Transverse colon (tissue), 4 donors: ENCODE data around the gene HTR3A. TPM values are rescaled to one million over a fixed set of nuclear protein-coding genes. Genes with fewer than 3 reads are reported as not detected.

Experiments used
- DNase-seq: peaks from one replicate; pipeline ENCODE4 v3.0.0-alpha.2; 2019
- H3K27ac ChIP-seq, 4 donors: fragments of 200-600 bp; sonication (generic); 2 replicates each; pipeline ENCODE4 v1.5.1; 2016 to 2018; ENCODE audit warnings: inconsistent platforms in 4 of 4
- H3K27me3 ChIP-seq: fragments of 200-600 bp; sonication (generic); 2 replicates; pipeline ENCODE4 v1.5.1; 2017; ENCODE audit warnings: inconsistent platforms
- H3K36me3 ChIP-seq, 4 donors: fragments of 200-600 bp; sonication (generic); 2 replicates each; pipeline ENCODE4 v1.5.1; 2017 to 2019; ENCODE audit warnings: inconsistent platforms in 4 of 4
- H3K4me1 ChIP-seq, 4 donors: fragments of 200-600 bp; sonication (generic); 2 replicates each; pipeline ENCODE4 v1.5.1; 2017 to 2020; ENCODE audit warnings: inconsistent platforms in 4 of 4
- H3K4me3 ChIP-seq, 4 donors: fragments of 200-600 bp; sonication (generic); 1 replicate in 1 of 4; 2 replicates in 3 of 4; pipeline versions ENCODE4 v1.5.1 to v1.6.1; 2017 to 2019; ENCODE audit warnings: inconsistent platforms in 4 of 4
- H3K9me3 ChIP-seq, 2 donors: fragments of 200-600 bp; sonication (generic); 2 replicates each; pipeline ENCODE4 v1.5.1; 2017 to 2019; ENCODE audit warnings: inconsistent platforms in 2 of 2
- CTCF ChIP-seq, 5 experiments: fragments of 200-600 bp in 3 of 5; fragments of 450-650 bp in 2 of 5; sonication (generic) in 3 of 5; IDR thresholded peaks; 1 replicate in 2 of 5; 2 replicates in 3 of 5; pipeline ENCODE4 v1.5.1; 2016 to 2017; ENCODE audit warnings: antibody characterized with exemption in 5 of 5, inconsistent platforms in 3 of 5, mild to moderate bottlenecking in 2 of 5, moderate library complexity in 1 of 5
- EP300 ChIP-seq: sonication (generic); formaldehyde crosslinking; IDR thresholded peaks from one replicate; pipeline ENCODE4 v1.6.1; 2017; ENCODE audit warnings: antibody characterized with exemption, low read depth
- POLR2A ChIP-seq: fragments of 450-650 bp; IDR thresholded peaks from one replicate; pipeline ENCODE4 v1.6.1; 2016; ENCODE audit warnings: antibody characterized with exemption, mild to moderate bottlenecking, moderate library complexity
- POLR2AphosphoS5 ChIP-seq, 3 donors: sonication (generic); formaldehyde crosslinking; IDR thresholded peaks; one replicate each; pipeline ENCODE4 v1.6.1; 2016; ENCODE audit warnings: antibody characterized with exemption in 3 of 3
- WGBS, 2 donors: methylation state at CpG; one replicate each; pipeline ENCODE4 v1.1.5; 2018; ENCODE audit warnings: low coverage in 1 of 2; 5-methylcytosine and 5-hydroxymethylcytosine counted together
- in situ Hi-C, 4 donors: fragments of 200-750 bp; cut with MboI; loops; one replicate each; pipeline versions ENCODE4 v1.15.0 to v1.15.1; 2017; ENCODE audit warnings: low sequenced_read_pairs in 3 of 4, low pct_ligation_motif_present in 1 of 4, low pct_unique_long_range_greater_than_20kb in 1 of 4
- intact Hi-C: fragments of 100-400 bp; cut with DNase I; formaldehyde crosslinking; loops from one replicate; pipeline ENCODE4 v1.15.1; 2023; ENCODE audit warnings: low total_unique reads
- total RNA-seq, 4 donors: library from RNA; depleted of rRNA; stranded (reverse); fragments of >200 nt; gene quantifications; one replicate each; pipeline ENCODE4 v1.1.0, GENCODE V29; 2016

The HTR3A gene
- total RNA-seq, 4 donors from 2014 or later: 0.41 to 0.95 TPM; not detected in 2

- Histone ChIP-seq H3K4me3 (no peak overlapping the region), H3K9me3 (no peaks in the 10 kb centered on the region), H3K36me3 (no peaks in the 10 kb centered on the region), H3K27me3 (no peaks in the 10 kb centered on the region), H3K27ac (peak overlapping the region; percentile 56 to 75 (median 62)), H3K4me1 (peaks cover 11 to 30% (median 25%) of the 10 kb centered on the region in 4 donors)
- no peak for DNase-seq
- TF ChIP-seq EP300: no peak
- no peak for TF ChIP-seq POLR2A
- no peak for TF ChIP-seq CTCF (IDR thresholded peaks at IDR 0.05)
- no peak for TF ChIP-seq POLR2AphosphoS5 (IDR thresholded peaks at IDR 0.05)
- intact Hi-C loops (loop anchor here (5.0 kb wide), 1 partner anchor 225 kb away; no protein-coding TSS in a partner anchor), in situ Hi-C loops (loop anchor here (5.0 to 25.0 kb wide), 5 partner anchors 148 to 228 kb away; no protein-coding TSS in a partner anchor)
- WGBS, 2 donors: 92 to 94% methylated on average over 3 of the region's 3 CpGs
These were observed 62.0 kb downstream of the HTR3A start for GRCh38 chr11:114036958-114037357.

DNA sequence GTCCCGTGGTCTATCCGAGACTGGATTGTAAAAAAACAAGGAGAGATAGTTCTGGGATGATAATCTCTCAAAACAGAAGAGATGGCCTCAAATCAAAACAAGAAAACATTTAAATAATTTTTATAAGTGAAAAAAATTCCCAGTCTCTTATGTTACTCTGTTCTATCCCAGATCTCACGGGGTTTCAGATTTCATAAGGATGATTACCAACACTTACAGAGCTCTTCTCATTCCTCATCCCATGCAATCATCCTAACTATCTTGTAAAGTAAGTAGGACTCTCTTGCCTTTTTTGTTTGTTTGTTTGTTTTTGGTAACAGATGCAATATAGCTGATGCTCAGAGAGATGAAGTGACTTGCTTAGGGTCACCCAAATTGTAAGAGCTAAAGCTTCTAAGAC is 64.6 kb downstream of the HTR3A start:
- H3K4me3 ChIP-seq: no peak overlapping the region
- in situ Hi-C loops (loop anchor here (5.0 to 25.0 kb wide), 5 partner anchors 145 to 225 kb away; no protein-coding TSS in a partner anchor), intact Hi-C loops (loop anchor here (5.0 kb wide), 1 partner anchor 223 kb away; no protein-coding TSS in a partner anchor)
- TF ChIP-seq POLR2A (no peak), POLR2AphosphoS5 (IDR thresholded peaks at IDR 0.05) (no peak), CTCF (IDR thresholded peaks at IDR 0.05) (no peak), EP300 (no peak)
- peak overlapping the region in 1 of 4 donors; percentile 75 for H3K27ac ChIP-seq
- 76 to 87% methylated on average over 3 of the region's 3 CpGs for WGBS, 2 donors
- H3K27me3 ChIP-seq: no peaks in the 10 kb centered on the region
- H3K36me3 ChIP-seq: no peaks in the 10 kb centered on the region
- H3K9me3 ChIP-seq: no peaks in the 10 kb centered on the region
- no peak for DNase-seq
- peaks cover 15 to 42% (median 29%) of the 10 kb centered on the region in 4 donors for H3K4me1 ChIP-seq

Other genes starting within 250 kb of the HTR3A start
- 10 to 100 TPM in 1 of 4 donors, 1 to 10 TPM in 3; 5.6 to 11.9 (median 8.6) TPM for gene ZW10, start 201.4 kb upstream of the HTR3A start, total RNA-seq
- not detected for gene CLDN25, start 195.3 kb upstream of the HTR3A start, total RNA-seq
- 10 to 100 TPM; 10.1 to 28.3 (median 19.0) TPM for gene USP28, start 99.5 kb upstream of the HTR3A start, total RNA-seq
- gene HTR3B, start 70.3 kb upstream of the HTR3A start, total RNA-seq: under 1 TPM in 1 of 4 donors, not detected in 3; 0.14 TPM
- gene ZBTB16, start 84.6 kb downstream of the HTR3A start, total RNA-seq: 100 to 1,000 TPM; 108 to 271 (median 155) TPM